ENCODE data around the gene SPATS2. TPM values are rescaled to one million over a fixed set of nuclear protein-coding genes. Genes with fewer than 3 reads are reported as not detected.

Gene SPATS2
- total and polyA plus RNA-seq, 2 donors (not counting 3 experiments of a cell fraction or from before 2014, with no cell fraction given) = 55.8 to 66.5 TPM

DNA sequence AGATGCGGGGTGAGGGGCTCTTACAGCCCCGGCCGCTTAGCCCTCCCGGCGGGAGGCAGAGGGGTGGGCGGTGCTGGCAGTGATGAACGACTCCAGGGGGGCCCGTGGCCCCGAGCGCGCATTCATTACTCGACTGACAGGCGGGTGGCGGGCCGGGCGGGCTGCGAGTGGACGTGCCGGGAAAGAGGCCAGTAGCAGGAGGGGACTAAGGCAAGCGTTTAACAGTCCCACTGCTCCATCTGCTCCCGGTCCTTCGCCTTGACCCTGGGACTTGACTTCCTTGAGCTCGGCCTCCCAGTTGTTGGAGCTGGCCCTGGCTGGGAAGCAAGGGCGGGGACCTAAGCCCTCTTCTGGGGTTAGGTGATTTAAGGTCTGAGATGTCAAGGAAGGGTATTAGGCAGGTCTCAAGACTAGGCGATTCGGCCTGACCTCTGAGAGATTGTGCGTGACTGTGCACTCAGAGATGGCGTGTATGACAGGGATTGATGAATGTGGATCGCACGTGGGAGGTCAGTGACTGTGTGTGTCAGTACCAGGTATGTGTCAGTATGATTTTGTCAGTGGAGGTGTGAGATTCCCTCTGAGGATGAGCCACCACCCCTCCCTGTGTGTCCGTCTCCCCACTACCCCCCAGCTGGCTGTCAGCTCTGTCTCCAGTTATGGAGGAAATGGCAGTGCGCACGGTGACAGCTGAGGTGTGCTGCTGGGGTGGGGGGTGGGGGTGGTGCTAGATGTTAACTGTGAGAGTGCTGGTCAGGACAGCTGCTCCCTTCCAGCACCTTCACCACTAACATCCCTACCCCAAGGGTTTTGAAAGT is 24.1 kb upstream of the SPATS2 start:
- TF ChIP-seq POLR2AphosphoS5 (IDR thresholded peaks at IDR 0.05; ENCODE audit: insufficient read depth, low read depth, low read length) = no peak
- TF ChIP-seq GATA2 (IDR thresholded peaks at IDR 0.05; ENCODE audit: insufficient read depth, insufficient read length, low read depth, low read length) = no peak
- TF ChIP-seq, protein P1, sequence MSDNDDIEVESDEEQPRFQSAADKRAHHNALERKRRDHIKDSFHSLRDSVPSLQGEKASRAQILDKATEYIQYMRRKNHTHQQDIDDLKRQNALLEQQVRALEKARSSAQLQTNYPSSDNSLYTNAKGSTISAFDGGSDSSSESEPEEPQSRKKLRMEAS (IDR thresholded peaks at IDR 0.05; ENCODE audit: insufficient read depth, insufficient read length) = no peak
- no peak for TF ChIP-seq FOS (IDR thresholded peaks at IDR 0.05; ENCODE audit: borderline replicate concordance, insufficient read depth, low read length)
- TF ChIP-seq, protein P2, sequence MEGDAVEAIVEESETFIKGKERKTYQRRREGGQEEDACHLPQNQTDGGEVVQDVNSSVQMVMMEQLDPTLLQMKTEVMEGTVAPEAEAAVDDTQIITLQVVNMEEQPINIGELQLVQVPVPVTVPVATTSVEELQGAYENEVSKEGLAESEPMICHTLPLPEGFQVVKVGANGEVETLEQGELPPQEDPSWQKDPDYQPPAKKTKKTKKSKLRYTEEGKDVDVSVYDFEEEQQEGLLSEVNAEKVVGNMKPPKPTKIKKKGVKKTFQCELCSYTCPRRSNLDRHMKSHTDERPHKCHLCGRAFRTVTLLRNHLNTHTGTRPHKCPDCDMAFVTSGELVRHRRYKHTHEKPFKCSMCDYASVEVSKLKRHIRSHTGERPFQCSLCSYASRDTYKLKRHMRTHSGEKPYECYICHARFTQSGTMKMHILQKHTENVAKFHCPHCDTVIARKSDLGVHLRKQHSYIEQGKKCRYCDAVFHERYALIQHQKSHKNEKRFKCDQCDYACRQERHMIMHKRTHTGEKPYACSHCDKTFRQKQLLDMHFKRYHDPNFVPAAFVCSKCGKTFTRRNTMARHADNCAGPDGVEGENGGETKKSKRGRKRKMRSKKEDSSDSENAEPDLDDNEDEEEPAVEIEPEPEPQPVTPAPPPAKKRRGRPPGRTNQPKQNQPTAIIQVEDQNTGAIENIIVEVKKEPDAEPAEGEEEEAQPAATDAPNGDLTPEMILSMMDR (IDR thresholded peaks at IDR 0.05; ENCODE audit: extremely low read depth in 1 of 2, insufficient read depth in 1 of 2, low read depth in 1 of 2, low read length in 2 of 2) = no peak
- TF ChIP-seq POLR2A (IDR thresholded peaks at IDR 0.05; ENCODE audit: low read depth, low read length) = no peak
- peak; percentile 14 for TF ChIP-seq EZH2 (IDR thresholded peaks at IDR 0.05; ENCODE audit: borderline replicate concordance, low read depth, low read length, severe bottlenecking)
- peaks cover 38% of the 10 kb centered on the region for H3K4me1 ChIP-seq (ENCODE audit: control insufficient read depth, extremely low read depth, insufficient read depth, low read length)
- H3K9me3 ChIP-seq (replicated peaks; ENCODE audit: control insufficient read depth, insufficient read depth, low read length) = no peaks in the 10 kb centered on the region
- no peaks in the 10 kb centered on the region for H4K20me1 ChIP-seq (replicated peaks; ENCODE audit: control insufficient read depth, extremely low read depth, insufficient read depth, low read length)
- peak overlapping the region in 2 of 3 experiments; percentile 5 to 24 for H3K4me3 ChIP-seq (replicated peaks in 1 of 3; ENCODE audit: insufficient read depth in 1 of 3, low read depth in 1 of 3, low read length in 3 of 3)
- H3K4me2 ChIP-seq (ENCODE audit: insufficient read depth, low read length) = peak overlapping the region; percentile 59
- no peaks in the 10 kb centered on the region for H3K36me3 ChIP-seq (ENCODE audit: control insufficient read depth in 2 of 2, extremely low read depth in 1 of 2, insufficient read depth in 2 of 2, low read length in 2 of 2)
- no peak overlapping the region for H3K27ac ChIP-seq (ENCODE audit: insufficient read depth, low read depth, low read length)
- H3K27me3 ChIP-seq (ENCODE audit: control insufficient read depth in 2 of 2, insufficient read depth in 2 of 2, low read length in 2 of 2) = peaks cover 46 to 67% of the 10 kb centered on the region in 2 experiments
- H3K79me2 ChIP-seq (ENCODE audit: control insufficient read depth, insufficient read depth, low read length) = no peaks in the 10 kb centered on the region
- dilution Hi-C loops (cut with MboI; ENCODE audit: extremely low pct_ligation_motif_present, low sequenced_read_pairs) = no loop called here
- ChIA-PET POLR2A (interaction anchor here (1.9 kb wide), 1 partner anchor 20 kb away, joined by 7 read pairs; the partner anchor contains the start of gene TROAP), CTCF (interaction anchor here (0.6 to 3.8 kb wide), 30 partner anchors 8 to 282 kb away, joined by 3 to 105 read pairs (median 7); partner anchors contain the start of genes PRPH, SPATS2 and TROAP)
- intact Hi-C loops (cut with micrococcal nuclease) = loop anchor here (1.0 to 10.0 kb wide), 3 partner anchors 20 to 402 kb away; partner anchors contain the start of genes TMBIM6 and TROAP
- BruUV-seq (replicated peaks) = no TSS peak
- no peak for FAIRE-seq
- no peaks in the 10 kb centered on the region for H3K9me1 ChIP-seq (replicated peaks; ENCODE audit: control insufficient read depth, extremely low read depth, insufficient read depth, low read length)
- peak overlapping the region; percentile 50 for H2AFZ ChIP-seq (ENCODE audit: low read depth, low read length)
- no peak overlapping the region for H3K9ac ChIP-seq (replicated peaks; ENCODE audit: extremely low read depth, insufficient read depth, low read length)
- no peak for DNase-seq (ENCODE audit: low read depth, low spot score)

Data from endothelial cell of umbilical vein (primary cell).